A673 (cell line): ENCODE results near the gene CACNA2D1. TPM values are rescaled to one million over a fixed set of nuclear protein-coding genes. Genes with fewer than 3 reads are reported as not detected.

Source experiments
- BruUV-seq: library from RNA; stranded (reverse); fragments of 400-500 nt; replicated peaks from 2 replicates; lab custom pipeline; 2021; lab: Mats Ljungman, UMichigan
- CTCF ChIA-PET: fragments of 300-600 bp; sonication (Branson Sonifier 250); formaldehyde crosslinking; loops from one replicate; lab custom pipeline; 2022; ENCODE audit warnings: antibody characterized with exemption; lab: Charles Lee
- POLR2A ChIA-PET: fragments of 300-600 bp; sonication (Branson Sonifier 250); formaldehyde crosslinking; loops from one replicate; lab custom pipeline; 2022; ENCODE audit warnings: antibody characterized with exemption; ENCODE audit not compliant: low non-redundant PET; lab: Charles Lee
- DNase-seq: peaks from one replicate; pipeline ENCODE4 v3.0.0-alpha.2; 2015; ENCODE audit warnings: low spot score
- H3K27ac ChIP-seq: fragments of 200-600 bp; sonication (generic); 2 replicates; pipeline ENCODE4 v1.5.1; 2016; ENCODE audit warnings: mixed run types, low read depth, mild to moderate bottlenecking, mixed read lengths, antibody characterized with exemption, low read length; ENCODE audit not compliant: poor library complexity, severe bottlenecking
- H3K27me3 ChIP-seq: fragments of 200-600 bp; sonication (generic); replicated peaks from 2 replicates; pipeline ENCODE4 v1.6.1; 2017; ENCODE audit warnings: mixed run types, low read depth, mild to moderate bottlenecking, mixed read lengths, antibody characterized with exemption, low read length; ENCODE audit not compliant: insufficient read depth, poor library complexity
- H3K36me3 ChIP-seq: fragments of 200-600 bp; sonication (generic); 2 replicates; pipeline ENCODE4 v1.6.1; 2016; ENCODE audit warnings: mixed run types, mild to moderate bottlenecking, mixed read lengths, antibody characterized with exemption, low read length; ENCODE audit not compliant: insufficient read depth, poor library complexity, severe bottlenecking
- H3K4me1 ChIP-seq: fragments of 200-600 bp; sonication (generic); 2 replicates; pipeline ENCODE4 v1.6.1; 2017; ENCODE audit warnings: mixed run types, mild to moderate bottlenecking, mixed read lengths, antibody characterized with exemption, low read length; ENCODE audit not compliant: insufficient read depth, poor library complexity, severe bottlenecking
- H3K4me3 ChIP-seq: fragments of 200-600 bp; sonication (generic); 2 replicates; pipeline ENCODE4 v1.5.1; 2016; ENCODE audit warnings: low read depth, mixed run types, mild to moderate bottlenecking, mixed read lengths, low read length; ENCODE audit not compliant: poor library complexity, severe bottlenecking
- H3K9me3 ChIP-seq: fragments of 200-600 bp; sonication (generic); 2 replicates; pipeline ENCODE4 v1.6.1; 2016; ENCODE audit warnings: mixed run types, low read depth, mild to moderate bottlenecking, mixed read lengths, antibody characterized with exemption, low read length; ENCODE audit not compliant: poor library complexity, severe bottlenecking
- CTCF ChIP-seq: fragments of 300-800, 200-600 bp; sonication (generic); conservative IDR thresholded peaks from 2 replicates; pipeline ENCODE4 v1.5.1; 2017; ENCODE audit warnings: low read depth, mild to moderate bottlenecking, antibody characterized with exemption, low read length, moderate library complexity, mixed read lengths
- EZH2 ChIP-seq: fragments of 200-600 bp; sonication (generic); IDR thresholded peaks from 2 replicates; pipeline ENCODE4 v1.6.1; 2017; ENCODE audit warnings: borderline replicate concordance, low read depth, mild to moderate bottlenecking, mixed read lengths, antibody characterized with exemption, low read length; ENCODE audit not compliant: poor library complexity, severe bottlenecking
- intact Hi-C: fragments of 100-400 bp; cut with micrococcal nuclease; formaldehyde crosslinking; loops from one replicate; pipeline ENCODE4 v1.10.0; 2022; ENCODE audit not compliant: unreplicated experiment
- total RNA-seq: library from RNA; stranded (reverse); gene quantifications from 2 replicates; pipeline ENCODE4 v1.2.3, GENCODE V29; 2021

Gene CACNA2D1
- total RNA-seq, 1 experiment from 2014 or later, result 49.1 TPM

- TF ChIP-seq EZH2 (no peak), CTCF (no peak)
- no peak overlapping the region for H3K27ac ChIP-seq
Observed at GRCh38 chr7:81929386-81929785, 514.2 kb downstream of the CACNA2D1 start.

GRCh38 chr7:81926154-81926553 is 517.4 kb downstream of the CACNA2D1 start:
- intact Hi-C loops, result no loop called here
- ChIA-PET CTCF (no interaction called here), POLR2A (no interaction called here)
- no peaks in the 10 kb centered on the region for H3K36me3 ChIP-seq
- H3K27ac ChIP-seq, result no peak overlapping the region
- no peak overlapping the region for H3K4me3 ChIP-seq
- no peak for TF ChIP-seq EZH2
- TF ChIP-seq CTCF, result no peak
- no peaks in the 10 kb centered on the region for H3K4me1 ChIP-seq
- DNase-seq, result no peak
- H3K9me3 ChIP-seq, result no peaks in the 10 kb centered on the region
- no TSS peak for BruUV-seq
- no peaks in the 10 kb centered on the region for H3K27me3 ChIP-seq

More at GRCh38 chr7:81929386-81929785, 514.2 kb downstream of the CACNA2D1 start:
- no peaks in the 10 kb centered on the region for H3K36me3 ChIP-seq
- no TSS peak for BruUV-seq
- ChIA-PET POLR2A (no interaction called here), CTCF (no interaction called here)
- no peak overlapping the region for H3K4me3 ChIP-seq
- H3K9me3 ChIP-seq, result no peaks in the 10 kb centered on the region
- H3K4me1 ChIP-seq, result no peaks in the 10 kb centered on the region
- DNase-seq, result no peak
- intact Hi-C loops, result no loop called here
- no peaks in the 10 kb centered on the region for H3K27me3 ChIP-seq

GRCh38 chr7:81925530-81925929 is 518.0 kb downstream of the CACNA2D1 start:
- POLR2A ChIA-PET, result no interaction called here
- Histone ChIP-seq H3K9me3 (no peaks in the 10 kb centered on the region), H3K4me1 (no peaks in the 10 kb centered on the region), H3K4me3 (no peak overlapping the region), H3K36me3 (no peaks in the 10 kb centered on the region), H3K27ac (no peak overlapping the region), H3K27me3 (no peaks in the 10 kb centered on the region)
- TF ChIP-seq EZH2 (no peak), CTCF (no peak)
- DNase-seq, result no peak
- intact Hi-C loops, result no loop called here
- CTCF ChIA-PET, result no interaction called here
- no TSS peak for BruUV-seq
